AG10803 (cell line): ENCODE data around the gene HINT1.

Experiments
- DNase-seq: peaks from one replicate; pipeline ENCODE4 v3.0.0; 2010; ENCODE audit warnings: low read depth
- H3K4me3 ChIP-seq: 2 replicates; pipeline ENCODE4 v1.5.1; 2011; ENCODE audit warnings: mild to moderate bottlenecking, low read length, control low read depth
- TF ChIP-seq, protein P1 (sequence below): conservative IDR thresholded peaks from 2 replicates; pipeline ENCODE4 v1.5.1; 2011; ENCODE audit warnings: mild to moderate bottlenecking, low read length, control low read depth, inconsistent platforms

The HINT1 gene

GRCh38 chr5:131165119-131165727 lies at the start of gene HINT1:
TSS of gene HINT1 (minus strand) at chr5:131165256. CDS start at chr5:131165205, 51 bp downstream.
- TF ChIP-seq, protein P1, sequence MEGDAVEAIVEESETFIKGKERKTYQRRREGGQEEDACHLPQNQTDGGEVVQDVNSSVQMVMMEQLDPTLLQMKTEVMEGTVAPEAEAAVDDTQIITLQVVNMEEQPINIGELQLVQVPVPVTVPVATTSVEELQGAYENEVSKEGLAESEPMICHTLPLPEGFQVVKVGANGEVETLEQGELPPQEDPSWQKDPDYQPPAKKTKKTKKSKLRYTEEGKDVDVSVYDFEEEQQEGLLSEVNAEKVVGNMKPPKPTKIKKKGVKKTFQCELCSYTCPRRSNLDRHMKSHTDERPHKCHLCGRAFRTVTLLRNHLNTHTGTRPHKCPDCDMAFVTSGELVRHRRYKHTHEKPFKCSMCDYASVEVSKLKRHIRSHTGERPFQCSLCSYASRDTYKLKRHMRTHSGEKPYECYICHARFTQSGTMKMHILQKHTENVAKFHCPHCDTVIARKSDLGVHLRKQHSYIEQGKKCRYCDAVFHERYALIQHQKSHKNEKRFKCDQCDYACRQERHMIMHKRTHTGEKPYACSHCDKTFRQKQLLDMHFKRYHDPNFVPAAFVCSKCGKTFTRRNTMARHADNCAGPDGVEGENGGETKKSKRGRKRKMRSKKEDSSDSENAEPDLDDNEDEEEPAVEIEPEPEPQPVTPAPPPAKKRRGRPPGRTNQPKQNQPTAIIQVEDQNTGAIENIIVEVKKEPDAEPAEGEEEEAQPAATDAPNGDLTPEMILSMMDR: peak; percentile 15; the same call in 1 of the 2 replicates
- H3K4me3 ChIP-seq: peak within 1 kb of the TSS; percentile 94

GRCh38 chr5:131214609-131215227 lies 49.7 kb upstream of the HINT1 start:
- TF ChIP-seq, protein P1: no peak
- H3K4me3 ChIP-seq: no peak overlapping the region
- DNase-seq: no peak

More at GRCh38 chr5:131165119-131165727, at the start of gene HINT1:
- DNase-seq: peak; percentile 80

- no peak for DNase-seq
- TF ChIP-seq, protein P1: no peak
- H3K4me3 ChIP-seq: no peak overlapping the region
These were observed 47.5 kb upstream of the HINT1 start for GRCh38 chr5:131212471-131213021.

- TF ChIP-seq, protein P1: no peak
- DNase-seq: no peak
- H3K4me3 ChIP-seq: no peak overlapping the region
These were observed 46.6 kb upstream of the HINT1 start for GRCh38 chr5:131211669-131212068.

DNA sequence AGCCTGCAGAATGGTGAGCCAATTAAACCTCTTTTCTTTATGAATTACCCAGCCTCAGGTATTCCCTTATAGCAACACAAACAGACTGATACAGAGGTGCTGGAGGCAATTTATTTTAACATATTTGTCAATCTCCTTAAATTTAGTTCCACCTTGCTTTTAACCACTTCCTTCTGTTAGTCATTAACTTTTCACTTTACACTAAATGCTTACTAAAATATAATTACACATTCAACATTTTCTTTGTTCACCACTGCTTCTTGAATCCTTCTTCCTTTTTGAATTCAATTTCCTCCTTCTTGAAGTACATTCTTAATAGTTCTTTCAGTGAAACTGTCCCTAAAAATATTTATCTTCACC lies 45.1 kb upstream of the HINT1 start:
- H3K4me3 ChIP-seq: no peak overlapping the region
- TF ChIP-seq, protein P1: no peak
- DNase-seq: no peak

DNA sequence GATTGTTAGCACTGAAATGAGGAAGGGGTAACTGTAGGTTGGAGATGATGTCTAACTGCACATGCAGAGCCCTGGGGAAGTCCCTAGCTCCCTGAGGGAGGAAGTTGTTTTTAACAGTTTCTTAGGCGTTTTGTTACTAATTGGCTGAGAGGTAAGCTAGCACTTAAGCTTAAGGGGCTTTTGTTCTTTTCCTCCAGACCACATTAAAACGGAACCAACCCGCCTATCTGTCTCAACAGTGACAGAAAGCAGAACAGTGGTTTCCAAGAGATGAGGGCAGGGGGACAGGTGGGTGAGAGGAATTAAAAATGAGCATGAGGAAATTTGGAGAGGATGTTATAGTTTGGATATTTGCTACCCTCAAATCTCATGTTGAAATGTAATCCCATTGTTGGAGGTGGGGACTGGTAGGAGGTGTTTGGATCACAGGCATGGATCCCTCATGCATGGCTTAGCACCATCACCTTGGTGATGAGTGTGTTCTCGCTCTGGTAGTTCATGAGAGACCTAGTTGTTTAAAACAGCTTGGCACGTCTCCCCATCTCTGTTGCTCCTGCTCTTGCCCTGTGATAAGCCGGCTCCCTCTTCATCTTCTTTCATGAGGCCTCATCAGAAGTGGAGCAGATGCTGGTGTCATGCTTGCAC lies 44.6 kb upstream of the HINT1 start:
- DNase-seq: no peak
- TF ChIP-seq, protein P1: no peak
- H3K4me3 ChIP-seq: no peak overlapping the region
